Gastrocnemius medialis (tissue), 4 donors: Measurements from ENCODE around the gene ATXN7. TPM values are rescaled to one million over a fixed set of nuclear protein-coding genes. Genes with fewer than 3 reads are reported as not detected.

Experiments used
- ATAC-seq, 2 donors: fragments of 150-250 bp; one replicate each; pipeline ENCODE4 v1.9.1; 2016
- DNase-seq, 2 donors: peaks; one replicate each; pipeline ENCODE4 v3.0.0-alpha.2; 2019
- H3K27ac ChIP-seq, 4 donors: fragments of 200-600 bp; sonication (generic); 1 replicate in 1 of 4; 2 replicates in 3 of 4; pipeline ENCODE4 v1.5.1; 2016 to 2018; ENCODE audit warnings: mild to moderate bottlenecking in 2 of 4, moderate library complexity in 1 of 4
- H3K27me3 ChIP-seq, 3 donors: fragments of 200-600 bp; sonication (generic) in 2 of 3; 1 replicate in 1 of 3; 2 replicates in 2 of 3; pipeline versions ENCODE4 v1.5.1 to v1.6.0; 2016 to 2019; ENCODE audit warnings: mild to moderate bottlenecking in 1 of 3, moderate library complexity in 1 of 3
- H3K36me3 ChIP-seq, 2 donors: fragments of 200-600 bp; sonication (generic) in 1 of 2; one replicate each; pipeline ENCODE4 v1.5.1; 2017 to 2018
- H3K4me1 ChIP-seq, 2 donors: fragments of 200-600 bp; sonication (generic) in 1 of 2; one replicate each; pipeline ENCODE4 v1.5.1; 2016 to 2017; ENCODE audit warnings: mild to moderate bottlenecking in 2 of 2
- H3K4me3 ChIP-seq, 4 donors: fragments of 200-600 bp; sonication (generic) in 3 of 4; 1 replicate in 1 of 4; 2 replicates in 3 of 4; pipeline ENCODE4 v1.5.1; 2016 to 2019; ENCODE audit warnings: mild to moderate bottlenecking in 2 of 4
- H3K9me3 ChIP-seq, 3 donors: fragments of 200-600 bp; sonication (generic) in 2 of 3; 1 replicate in 1 of 3; 2 replicates in 2 of 3; pipeline ENCODE4 v1.5.1; 2016 to 2019
- CTCF ChIP-seq, 5 experiments: fragments of 450-650 bp in 3 of 5; fragments of 200-600 bp in 2 of 5; sonication (generic) in 2 of 5; IDR thresholded peaks in 4 of 5; conservative IDR thresholded peaks in 1 of 5; 1 replicate in 4 of 5; 2 replicates in 1 of 5; pipeline ENCODE4 v1.5.1; 2016 to 2019; ENCODE audit warnings: antibody characterized with exemption in 5 of 5, mild to moderate bottlenecking in 3 of 5, moderate library complexity in 3 of 5
- POLR2A ChIP-seq, 2 donors: fragments of 450-650 bp; IDR thresholded peaks; one replicate each; pipeline ENCODE4 v1.6.1; 2017; ENCODE audit warnings: antibody characterized with exemption in 2 of 2, mild to moderate bottlenecking in 2 of 2, moderate library complexity in 2 of 2
- in situ Hi-C, 4 donors: fragments of 200-750 bp; cut with MboI; loops; one replicate each; pipeline versions ENCODE4 v1.15.0 to v1.8.0; 2017; ENCODE audit warnings: low sequenced_read_pairs in 4 of 4
- intact Hi-C: fragments of 100-400 bp; cut with DNase I; formaldehyde crosslinking; loops from one replicate; pipeline ENCODE4 v1.15.1; 2023; ENCODE audit warnings: low total_unique reads
- total RNA-seq, 4 donors: library from RNA; depleted of rRNA; stranded (reverse); fragments of >200 nt; gene quantifications; one replicate each; pipeline versions ENCODE4 v1.1.0 to v1.2.3, GENCODE V29; 2016

ATXN7 gene
- total RNA-seq, 4 donors from 2014 or later: 14.5 to 27.4 (median 23.7) TPM

GRCh38 chr3:63981980-63982379 is 118.3 kb downstream of the ATXN7 start:
- H3K36me3 ChIP-seq: peaks cover 0 to 24% of the 10 kb centered on the region in 2 donors
- intact Hi-C loops: no loop called here

GRCh38 chr3:63984391-63984790 is 120.7 kb downstream of the ATXN7 start:
- Histone ChIP-seq H3K27me3 (no peaks in the 10 kb centered on the region), H3K4me3 (no peak overlapping the region), H3K27ac (no peak overlapping the region), H3K36me3 (peaks cover 0 to 40% of the 10 kb centered on the region in 2 donors), H3K4me1 (peaks cover 7 to 13% of the 10 kb centered on the region in 2 donors), H3K9me3 (no peaks in the 10 kb centered on the region)
- intact Hi-C loops (no loop called here), in situ Hi-C loops (no loop called here)
- ATAC-seq (no peak), DNase-seq (no peak)
- TF ChIP-seq POLR2A (IDR thresholded peaks at IDR 0.05): no peak
- TF ChIP-seq CTCF (IDR thresholded peaks at IDR 0.05 in 4 of 5, conservative IDR thresholded peaks at IDR 0.05 in 1 of 5): no peak

More at GRCh38 chr3:63981980-63982379, 118.3 kb downstream of the ATXN7 start:
- no peak for ATAC-seq
- Histone ChIP-seq H3K9me3 (no peaks in the 10 kb centered on the region), H3K4me3 (no peak overlapping the region), H3K4me1 (peaks cover 31 to 33% of the 10 kb centered on the region in 2 donors), H3K27me3 (no peaks in the 10 kb centered on the region), H3K27ac (no peak overlapping the region)
- DNase-seq: no peak
- TF ChIP-seq POLR2A (IDR thresholded peaks at IDR 0.05): no peak
- TF ChIP-seq CTCF (IDR thresholded peaks at IDR 0.05 in 4 of 5, conservative IDR thresholded peaks at IDR 0.05 in 1 of 5): no peak
- in situ Hi-C loops: no loop called here

- H3K9me3 ChIP-seq: no peaks in the 10 kb centered on the region
- peaks cover 6 to 13% of the 10 kb centered on the region in 2 donors for H3K4me1 ChIP-seq
- no peak overlapping the region for H3K4me3 ChIP-seq
- no peaks in the 10 kb centered on the region for H3K27me3 ChIP-seq
- H3K27ac ChIP-seq: peak overlapping the region in 2 of 4 donors; percentile 17 to 56
- peaks cover 0 to 58% of the 10 kb centered on the region in 2 donors for H3K36me3 ChIP-seq
- DNase-seq: peak in 1 of 2 donors; percentile 23
- intact Hi-C loops: no loop called here
- TF ChIP-seq POLR2A (IDR thresholded peaks at IDR 0.05): no peak
- no peak for TF ChIP-seq CTCF (IDR thresholded peaks at IDR 0.05 in 4 of 5, conservative IDR thresholded peaks at IDR 0.05 in 1 of 5)
- peak; percentile 87 to 97 for ATAC-seq
- in situ Hi-C loops: no loop called here
Observed at GRCh38 chr3:63986146-63986545, 122.5 kb downstream of the ATXN7 start.

- no peaks in the 10 kb centered on the region for H3K9me3 ChIP-seq
- peaks cover 0 to 59% of the 10 kb centered on the region in 2 donors for H3K36me3 ChIP-seq
- H3K27me3 ChIP-seq: no peaks in the 10 kb centered on the region
- peak overlapping the region in 2 of 4 donors; percentile 17 to 56 for H3K27ac ChIP-seq
- H3K4me3 ChIP-seq: no peak overlapping the region
- peaks cover 6 to 13% of the 10 kb centered on the region in 2 donors for H3K4me1 ChIP-seq
- ATAC-seq (no peak), DNase-seq (no peak)
- in situ Hi-C loops: no loop called here
- intact Hi-C loops: no loop called here
- no peak for TF ChIP-seq POLR2A (IDR thresholded peaks at IDR 0.05)
- no peak for TF ChIP-seq CTCF (IDR thresholded peaks at IDR 0.05 in 4 of 5, conservative IDR thresholded peaks at IDR 0.05 in 1 of 5)
Observed at GRCh38 chr3:63986831-63987230, 123.2 kb downstream of the ATXN7 start.

- in situ Hi-C loops: no loop called here
- no peak for DNase-seq
- TF ChIP-seq CTCF (IDR thresholded peaks at IDR 0.05 in 4 of 5, conservative IDR thresholded peaks at IDR 0.05 in 1 of 5): no peak
- TF ChIP-seq POLR2A (IDR thresholded peaks at IDR 0.05): no peak
- H3K4me1 ChIP-seq: peaks cover 6 to 15% of the 10 kb centered on the region in 2 donors
- no peak overlapping the region for H3K4me3 ChIP-seq
- intact Hi-C loops: no loop called here
- no peaks in the 10 kb centered on the region for H3K9me3 ChIP-seq
- peaks cover 0 to 59% of the 10 kb centered on the region in 2 donors for H3K36me3 ChIP-seq
- ATAC-seq: no peak
- no peaks in the 10 kb centered on the region for H3K27me3 ChIP-seq
- no peak overlapping the region for H3K27ac ChIP-seq
Observed at GRCh38 chr3:63988943-63989342, 125.3 kb downstream of the ATXN7 start.
